ENCODE data around the gene COG3. TPM values are rescaled to one million over a fixed set of nuclear protein-coding genes. Genes with fewer than 3 reads are reported as not detected.

COG3 gene
- polyA plus RNA-seq, 3 donors, result 12.3 to 25.3 (median 12.9) TPM

DNA sequence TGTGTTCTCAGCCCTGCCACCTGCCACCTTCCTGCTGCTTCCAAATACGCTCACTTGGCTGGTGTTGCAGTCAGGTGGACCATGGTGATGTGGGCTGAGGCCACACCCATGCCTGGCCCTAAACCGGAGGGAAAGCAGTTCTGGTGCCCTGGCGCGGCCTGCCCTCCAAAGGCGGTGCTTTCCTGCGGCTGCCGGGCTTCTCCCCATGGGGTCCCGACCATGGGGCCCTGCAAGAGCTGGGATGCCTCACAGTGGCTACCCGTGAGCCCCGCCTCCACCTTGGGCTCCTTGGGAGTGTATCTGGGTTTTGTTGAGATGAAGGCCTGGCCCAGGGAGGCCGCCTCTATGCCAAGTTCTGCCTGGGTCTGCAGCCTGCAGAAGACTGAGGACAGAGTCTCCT, 77.1 kb downstream of the COG3 start:
- no peak overlapping the region for H3K4me3 Mint-ChIP-seq
- no peak overlapping the region for H2AFZ ChIP-seq (ENCODE audit: insufficient read depth, low read depth, low read length, poor library complexity, severe bottlenecking)
- H3K36me3 ChIP-seq (replicated peaks in 1 of 2; ENCODE audit: control insufficient read depth in 1 of 2, insufficient read depth in 2 of 2, low read length in 2 of 2), result peaks cover 2 to 10% of the 10 kb centered on the region in 2 donors
- TF ChIP-seq, protein P1, sequence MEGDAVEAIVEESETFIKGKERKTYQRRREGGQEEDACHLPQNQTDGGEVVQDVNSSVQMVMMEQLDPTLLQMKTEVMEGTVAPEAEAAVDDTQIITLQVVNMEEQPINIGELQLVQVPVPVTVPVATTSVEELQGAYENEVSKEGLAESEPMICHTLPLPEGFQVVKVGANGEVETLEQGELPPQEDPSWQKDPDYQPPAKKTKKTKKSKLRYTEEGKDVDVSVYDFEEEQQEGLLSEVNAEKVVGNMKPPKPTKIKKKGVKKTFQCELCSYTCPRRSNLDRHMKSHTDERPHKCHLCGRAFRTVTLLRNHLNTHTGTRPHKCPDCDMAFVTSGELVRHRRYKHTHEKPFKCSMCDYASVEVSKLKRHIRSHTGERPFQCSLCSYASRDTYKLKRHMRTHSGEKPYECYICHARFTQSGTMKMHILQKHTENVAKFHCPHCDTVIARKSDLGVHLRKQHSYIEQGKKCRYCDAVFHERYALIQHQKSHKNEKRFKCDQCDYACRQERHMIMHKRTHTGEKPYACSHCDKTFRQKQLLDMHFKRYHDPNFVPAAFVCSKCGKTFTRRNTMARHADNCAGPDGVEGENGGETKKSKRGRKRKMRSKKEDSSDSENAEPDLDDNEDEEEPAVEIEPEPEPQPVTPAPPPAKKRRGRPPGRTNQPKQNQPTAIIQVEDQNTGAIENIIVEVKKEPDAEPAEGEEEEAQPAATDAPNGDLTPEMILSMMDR (IDR thresholded peaks at IDR 0.05), result no peak
- WGBS (ENCODE audit: insufficient coverage), result 97% methylated on average over 9 of the region's 11 CpGs
- H3K4me1 Mint-ChIP-seq, result no peaks in the 10 kb centered on the region
- no peak overlapping the region for H3K27ac ChIP-seq (ENCODE audit: low read depth in 1 of 2, low read length in 2 of 2)
- H3K4me3 ChIP-seq (replicated peaks in 1 of 3; ENCODE audit: low read depth in 2 of 3, low read length in 3 of 3), result no peak overlapping the region
- no peak overlapping the region for H3K4me2 ChIP-seq (replicated peaks; ENCODE audit: extremely low read depth, low read length, poor library complexity, severe bottlenecking)
- H4K20me1 ChIP-seq (ENCODE audit: insufficient read depth, low read length), result no peaks in the 10 kb centered on the region
- no peaks in the 10 kb centered on the region for H3K27me3 ChIP-seq (ENCODE audit: control insufficient read depth in 2 of 2, insufficient read depth in 2 of 2, low read length in 2 of 2)
- H3K9ac ChIP-seq (ENCODE audit: insufficient read depth, low read length, poor library complexity, severe bottlenecking), result no peak overlapping the region
- H3K9me3 ChIP-seq (replicated peaks in 1 of 2; ENCODE audit: control insufficient read depth in 1 of 2, insufficient read depth in 1 of 2, low read length in 2 of 2), result no peaks in the 10 kb centered on the region
- no peak for DNase-seq
- peaks cover 6 to 14% of the 10 kb centered on the region in 2 donors for H3K36me3 Mint-ChIP-seq
- peaks cover 0 to 2% (median 0%) of the 10 kb centered on the region in 7 donors for H3K9me3 Mint-ChIP-seq
- peaks cover 0 to 5% (median 2%) of the 10 kb centered on the region in 3 donors for H3K27me3 Mint-ChIP-seq (ENCODE audit: low read depth in 3 of 3)
- H3K79me2 ChIP-seq (ENCODE audit: insufficient read depth, low read length), result no peaks in the 10 kb centered on the region
- H3K27ac Mint-ChIP-seq, result no peak overlapping the region
- no peaks in the 10 kb centered on the region for H3K4me1 ChIP-seq (ENCODE audit: control insufficient read depth in 1 of 2, insufficient read depth in 2 of 2, low read length in 2 of 2)
- intact Hi-C loops (cut with micrococcal nuclease), result no loop called here

DNA sequence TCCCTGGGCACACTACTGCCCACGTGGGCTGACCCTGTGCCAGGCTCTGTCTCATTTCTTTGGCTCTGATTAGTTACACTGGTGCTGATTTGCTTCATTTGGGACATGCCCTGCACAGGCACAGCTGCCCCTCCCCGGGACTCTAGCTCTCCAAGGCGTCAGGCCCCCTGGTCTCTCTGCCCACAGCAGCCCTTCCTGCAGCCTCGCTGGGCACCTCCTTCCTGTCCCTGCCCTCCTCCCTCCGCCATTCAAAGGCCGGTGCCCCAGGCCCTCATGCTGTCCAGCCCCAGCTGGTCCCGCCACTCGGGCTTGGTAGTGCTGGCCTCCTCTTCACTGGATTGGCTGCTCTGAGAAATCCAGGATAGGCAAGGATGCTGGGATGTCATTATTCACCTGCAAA, 77.7 kb downstream of the COG3 start:
- Histone ChIP-seq H3K9ac (ENCODE audit: insufficient read depth, low read length, poor library complexity, severe bottlenecking) (no peak overlapping the region), H3K4me3 (replicated peaks in 1 of 3; ENCODE audit: low read depth in 2 of 3, low read length in 3 of 3) (no peak overlapping the region), H3K27me3 (ENCODE audit: control insufficient read depth in 2 of 2, insufficient read depth in 2 of 2, low read length in 2 of 2) (no peaks in the 10 kb centered on the region), H3K4me2 (replicated peaks; ENCODE audit: extremely low read depth, low read length, poor library complexity, severe bottlenecking) (no peak overlapping the region), H3K4me1 (ENCODE audit: control insufficient read depth in 1 of 2, insufficient read depth in 2 of 2, low read length in 2 of 2) (no peaks in the 10 kb centered on the region), H4K20me1 (ENCODE audit: insufficient read depth, low read length) (no peaks in the 10 kb centered on the region), H3K36me3 (replicated peaks in 1 of 2; ENCODE audit: control insufficient read depth in 1 of 2, insufficient read depth in 2 of 2, low read length in 2 of 2) (peaks cover 1 to 5% of the 10 kb centered on the region in 2 donors), H3K79me2 (ENCODE audit: insufficient read depth, low read length) (no peaks in the 10 kb centered on the region), H2AFZ (ENCODE audit: insufficient read depth, low read depth, low read length, poor library complexity, severe bottlenecking) (no peak overlapping the region), H3K9me3 (replicated peaks in 1 of 2; ENCODE audit: control insufficient read depth in 1 of 2, insufficient read depth in 1 of 2, low read length in 2 of 2) (no peaks in the 10 kb centered on the region), H3K27ac (ENCODE audit: low read depth in 1 of 2, low read length in 2 of 2) (no peak overlapping the region)
- Mint-ChIP-seq H3K27ac (no peak overlapping the region), H3K27me3 (ENCODE audit: low read depth in 3 of 3) (peaks cover 0 to 5% (median 2%) of the 10 kb centered on the region in 3 donors), H3K4me3 (no peak overlapping the region), H3K9me3 (peaks cover 0 to 2% (median 0%) of the 10 kb centered on the region in 7 donors), H3K4me1 (no peaks in the 10 kb centered on the region), H3K36me3 (peaks cover 3 to 8% of the 10 kb centered on the region in 2 donors)
- no peak for DNase-seq
- intact Hi-C loops (cut with micrococcal nuclease), result no loop called here
- TF ChIP-seq, protein P1 (IDR thresholded peaks at IDR 0.05), result no peak
- 81% methylated on average over 7 of the region's 8 CpGs for WGBS (ENCODE audit: insufficient coverage)

Measured in CD14-positive monocyte (primary cell).